ENCODE results near the gene TBXAS1. TPM values are rescaled to one million over a fixed set of nuclear protein-coding genes. Genes with fewer than 3 reads are reported as not detected.

The TBXAS1 gene
- total RNA-seq, 2 donors from 2014 or later: 12.0 to 17.0 TPM

- no peak overlapping the region for H3K9ac ChIP-seq (ENCODE audit: low read depth in 2 of 2, low read length in 2 of 2)
- no peaks in the 10 kb centered on the region for H3K27me3 ChIP-seq
- no peak for DNase-seq
- H3K9me3 ChIP-seq: no peaks in the 10 kb centered on the region
- peaks cover 5% of the 10 kb centered on the region for H3K4me1 ChIP-seq
- no peak overlapping the region for H3K4me3 ChIP-seq
- intact Hi-C loops (cut with DNase I): no loop called here
- no peak overlapping the region for H3K27ac ChIP-seq
- TF ChIP-seq CTCF (IDR thresholded peaks at IDR 0.05): no peak
- no peaks in the 10 kb centered on the region for H3K36me3 ChIP-seq
Observed at GRCh38 chr7:140048138-140048537, 219.1 kb downstream of the TBXAS1 start.

GRCh38 chr7:140048989-140049338 lies 219.9 kb downstream of the TBXAS1 start:
- no peak for DNase-seq
- H3K36me3 ChIP-seq: no peaks in the 10 kb centered on the region
- H3K27ac ChIP-seq: peak overlapping the region; percentile 84
- H3K9ac ChIP-seq (ENCODE audit: low read depth in 2 of 2, low read length in 2 of 2): no peak overlapping the region
- no peak overlapping the region for H3K4me3 ChIP-seq
- no peaks in the 10 kb centered on the region for H3K9me3 ChIP-seq
- intact Hi-C loops (cut with DNase I): no loop called here
- no peak for TF ChIP-seq CTCF (IDR thresholded peaks at IDR 0.05)
- peaks cover 5% of the 10 kb centered on the region for H3K4me1 ChIP-seq
- H3K27me3 ChIP-seq: no peaks in the 10 kb centered on the region

- H3K4me1 ChIP-seq: peaks cover 5% of the 10 kb centered on the region
- H3K27me3 ChIP-seq: no peaks in the 10 kb centered on the region
- H3K9me3 ChIP-seq: no peaks in the 10 kb centered on the region
- no peak for TF ChIP-seq CTCF (IDR thresholded peaks at IDR 0.05)
- DNase-seq: peak; percentile 75
- peak overlapping the region; percentile 84 for H3K27ac ChIP-seq
- intact Hi-C loops (cut with DNase I): loop anchor here (10.0 kb wide), 1 partner anchor 265 kb away; no protein-coding TSS in a partner anchor
- no peak overlapping the region for H3K4me3 ChIP-seq
- no peaks in the 10 kb centered on the region for H3K36me3 ChIP-seq
- H3K9ac ChIP-seq (ENCODE audit: low read depth in 2 of 2, low read length in 2 of 2): no peak overlapping the region
Observed at GRCh38 chr7:140049339-140050024, 220.4 kb downstream of the TBXAS1 start.

GRCh38 chr7:140050100-140050499 lies 221.0 kb downstream of the TBXAS1 start:
- H3K9ac ChIP-seq (ENCODE audit: low read depth in 2 of 2, low read length in 2 of 2): no peak overlapping the region
- TF ChIP-seq CTCF (IDR thresholded peaks at IDR 0.05): no peak
- no peaks in the 10 kb centered on the region for H3K27me3 ChIP-seq
- no peaks in the 10 kb centered on the region for H3K9me3 ChIP-seq
- H3K27ac ChIP-seq: peak overlapping the region; percentile 84
- no peak overlapping the region for H3K4me3 ChIP-seq
- peaks cover 5% of the 10 kb centered on the region for H3K4me1 ChIP-seq
- no peak for DNase-seq
- intact Hi-C loops (cut with DNase I): loop anchor here (10.0 kb wide), 1 partner anchor 265 kb away; no protein-coding TSS in a partner anchor
- peaks cover 3% of the 10 kb centered on the region for H3K36me3 ChIP-seq

GRCh38 chr7:140051820-140052219 lies 222.8 kb downstream of the TBXAS1 start:
- no peak for TF ChIP-seq CTCF (IDR thresholded peaks at IDR 0.05)
- intact Hi-C loops (cut with DNase I): loop anchor here (10.0 kb wide), 1 partner anchor 263 kb away; no protein-coding TSS in a partner anchor
- no peak overlapping the region for H3K27ac ChIP-seq
- H3K4me1 ChIP-seq: peaks cover 5% of the 10 kb centered on the region
- DNase-seq: no peak
- H3K27me3 ChIP-seq: no peaks in the 10 kb centered on the region
- H3K36me3 ChIP-seq: peaks cover 4% of the 10 kb centered on the region
- no peaks in the 10 kb centered on the region for H3K9me3 ChIP-seq
- no peak overlapping the region for H3K4me3 ChIP-seq
- H3K9ac ChIP-seq (ENCODE audit: low read depth in 2 of 2, low read length in 2 of 2): no peak overlapping the region
